CD4-positive, alpha-beta T cell treated with Interleukin-4 for 4 hours (primary cell): Measurements from ENCODE around the gene MAF.

Experiments
- DNase-seq: peaks from one replicate; pipeline ENCODE4 v3.0.0-alpha.2; 2020

MAF gene

GRCh38 chr16:79600638-79601091, at the start of gene MAF:
TSS of gene MAF (minus strand) at chr16:79600737. CDS start at chr16:79599902, 835 bp downstream.
- DNase-seq: peak; percentile 97

GRCh38 chr16:79648826-79649225, 48.3 kb upstream of the MAF start:
- DNase-seq: no peak

GRCh38 chr16:79647586-79647985, 47.0 kb upstream of the MAF start:
- no peak for DNase-seq

GRCh38 chr16:79645701-79646100, 45.2 kb upstream of the MAF start:
- no peak for DNase-seq

GRCh38 chr16:79644971-79645667, 44.6 kb upstream of the MAF start:
- DNase-seq: no peak

GRCh38 chr16:79642652-79643051, 42.1 kb upstream of the MAF start:
- no peak for DNase-seq

- DNase-seq: peak; percentile 73
These were observed 40.2 kb upstream of the MAF start for GRCh38 chr16:79640513-79641360.

GRCh38 chr16:79639576-79640311, 39.2 kb upstream of the MAF start:
- peak; percentile 84 for DNase-seq

- DNase-seq: no peak
These were observed 37.8 kb upstream of the MAF start for GRCh38 chr16:79638386-79638785.

- no peak for DNase-seq
These were observed 35.0 kb upstream of the MAF start for GRCh38 chr16:79635488-79635887.

- DNase-seq: no peak
These were observed 33.8 kb upstream of the MAF start for GRCh38 chr16:79634298-79634697.

- DNase-seq: peak; percentile 29
These were observed 31.8 kb upstream of the MAF start for GRCh38 chr16:79632289-79632688.

- DNase-seq: no peak
These were observed 28.5 kb upstream of the MAF start for GRCh38 chr16:79628988-79629387.

- DNase-seq: peak; percentile 84
These were observed 28.0 kb upstream of the MAF start for GRCh38 chr16:79628501-79628975.

- no peak for DNase-seq
These were observed 26.6 kb upstream of the MAF start for GRCh38 chr16:79627092-79627491.

- no peak for DNase-seq
These were observed 25.2 kb upstream of the MAF start for GRCh38 chr16:79625738-79626137.

- no peak for DNase-seq
These were observed 23.3 kb upstream of the MAF start for GRCh38 chr16:79623824-79624223.

GRCh38 chr16:79623062-79623461, 22.5 kb upstream of the MAF start:
- no peak for DNase-seq

GRCh38 chr16:79621027-79621426, 20.5 kb upstream of the MAF start:
- no peak for DNase-seq

GRCh38 chr16:79618692-79619050, 18.1 kb upstream of the MAF start:
- no peak for DNase-seq

GRCh38 chr16:79618041-79618691, 17.6 kb upstream of the MAF start:
- DNase-seq: peak; percentile 19

- DNase-seq: no peak
These were observed 12.5 kb upstream of the MAF start for GRCh38 chr16:79613009-79613408.

- no peak for DNase-seq
These were observed 11.7 kb upstream of the MAF start for GRCh38 chr16:79612207-79612606.
